HEK293T (cell line): ENCODE data around the gene ARHGEF39.

Source experiments
- CTBP1 ChIP-seq: fragments of 450-650 bp; IDR thresholded peaks from 2 replicates; pipeline ENCODE4 v1.6.1; 2016; ENCODE audit warnings: borderline replicate concordance
- ELF4 ChIP-seq: fragments of 450-650 bp; IDR thresholded peaks from 2 replicates; pipeline ENCODE4 v1.6.1; 2017; ENCODE audit warnings: antibody characterized with exemption
- FOXA1 ChIP-seq: fragments of 450-650 bp; IDR thresholded peaks from 2 replicates; pipeline ENCODE4 v1.6.1; 2016; ENCODE audit warnings: mild to moderate bottlenecking
- FOXK2 ChIP-seq: fragments of 450-650 bp; IDR thresholded peaks from 2 replicates; pipeline ENCODE4 v1.6.1; 2016; ENCODE audit warnings: mild to moderate bottlenecking
- FOXM1 ChIP-seq: fragments of 450-650 bp; IDR thresholded peaks from 2 replicates; pipeline ENCODE4 v1.6.1; 2017; ENCODE audit warnings: mild to moderate bottlenecking, borderline replicate concordance
- HDGF ChIP-seq: fragments of 450-650 bp; IDR thresholded peaks from 2 replicates; pipeline ENCODE4 v1.6.1; 2017; ENCODE audit warnings: antibody characterized with exemption, borderline replicate concordance
- L3MBTL2 ChIP-seq: fragments of 450-650 bp; conservative IDR thresholded peaks from 2 replicates; pipeline ENCODE4 v1.6.1; 2016; ENCODE audit warnings: mild to moderate bottlenecking
- SP1 ChIP-seq: fragments of 450-650 bp; IDR thresholded peaks from 2 replicates; pipeline ENCODE4 v1.6.1; 2017
- SUZ12 ChIP-seq: fragments of 450-650 bp; IDR thresholded peaks from 2 replicates; pipeline ENCODE4 v1.6.1; 2016; ENCODE audit warnings: mild to moderate bottlenecking
- ZNF384 ChIP-seq: fragments of 450-650 bp; IDR thresholded peaks from 2 replicates; pipeline ENCODE4 v1.6.1; 2016
- TF ChIP-seq, protein P1 (sequence below): fragments of 450-650 bp; IDR thresholded peaks from 2 replicates; pipeline ENCODE4 v1.6.1; 2016

DNA sequence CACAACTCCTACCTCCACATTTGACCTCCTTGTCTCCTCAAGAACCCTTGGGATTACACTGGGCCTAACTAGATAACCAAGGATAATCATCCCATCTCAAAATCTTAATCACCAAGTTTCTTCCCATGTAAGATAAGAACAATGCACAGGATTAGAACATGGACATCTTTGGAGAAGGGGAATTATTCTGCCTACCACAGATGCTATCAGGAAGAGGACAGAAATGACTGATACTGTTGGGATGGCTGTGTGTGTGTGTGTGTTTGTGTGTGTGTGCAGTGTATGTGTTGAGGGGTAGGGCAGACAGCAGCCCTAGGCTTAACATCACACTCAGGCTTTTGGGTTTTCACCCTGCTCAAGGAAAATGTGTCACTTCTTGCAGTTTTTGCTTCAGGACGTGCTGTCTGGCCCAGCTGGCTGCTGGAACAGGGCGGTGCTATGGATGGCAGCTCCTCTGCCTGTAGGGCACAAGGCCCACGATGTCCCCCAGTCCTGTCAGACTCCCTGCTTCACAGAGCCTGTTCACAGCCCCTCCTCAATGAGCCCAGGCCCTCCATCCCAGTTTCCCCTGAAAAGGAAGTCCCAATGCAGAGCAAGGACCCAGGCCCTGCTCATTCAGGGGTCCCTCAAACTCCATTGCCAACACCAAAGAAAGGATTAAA, 16.5 kb upstream of the ARHGEF39 start:
- no peak for TF ChIP-seq FOXK2
- no peak for TF ChIP-seq L3MBTL2
- no peak for TF ChIP-seq FOXA1
- no peak for TF ChIP-seq ZNF384
- no peak for TF ChIP-seq CTBP1
- no peak for TF ChIP-seq SP1
- TF ChIP-seq SUZ12 = no peak
- TF ChIP-seq FOXM1 = no peak
- TF ChIP-seq, protein P1, sequence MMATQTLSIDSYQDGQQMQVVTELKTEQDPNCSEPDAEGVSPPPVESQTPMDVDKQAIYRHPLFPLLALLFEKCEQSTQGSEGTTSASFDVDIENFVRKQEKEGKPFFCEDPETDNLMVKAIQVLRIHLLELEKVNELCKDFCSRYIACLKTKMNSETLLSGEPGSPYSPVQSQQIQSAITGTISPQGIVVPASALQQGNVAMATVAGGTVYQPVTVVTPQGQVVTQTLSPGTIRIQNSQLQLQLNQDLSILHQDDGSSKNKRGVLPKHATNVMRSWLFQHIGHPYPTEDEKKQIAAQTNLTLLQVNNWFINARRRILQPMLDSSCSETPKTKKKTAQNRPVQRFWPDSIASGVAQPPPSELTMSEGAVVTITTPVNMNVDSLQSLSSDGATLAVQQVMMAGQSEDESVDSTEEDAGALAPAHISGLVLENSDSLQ = no peak
- no peak for TF ChIP-seq HDGF
- TF ChIP-seq ELF4 = no peak
